H1 (cell line): ENCODE measurements around the gene R3HDM2. TPM values are rescaled to one million over a fixed set of nuclear protein-coding genes. Genes with fewer than 3 reads are reported as not detected.

Experiments
- CTCF ChIA-PET: fragments of 300-600 bp; sonication (Branson Sonifier 250); formaldehyde crosslinking; loops from one replicate; lab custom pipeline; 2021; ENCODE audit not compliant: partially characterized antibody; lab: Charles Lee
- POLR2A ChIA-PET: fragments of 300-600 bp; sonication (Branson Sonifier 250); formaldehyde crosslinking; loops from one replicate; lab custom pipeline; 2021; ENCODE audit warnings: inconsistent platforms; ENCODE audit not compliant: partially characterized antibody; lab: Charles Lee
- DNase-seq, 2 experiments: peaks; one replicate each; pipeline versions ENCODE4 v3.0.0 to v3.0.0-alpha.2; 2010 to 2022; ENCODE audit warnings: low spot score in 2 of 2, low read depth in 1 of 2, mixed read lengths in 1 of 2
- FAIRE-seq: peaks from 2 replicates; lab custom pipeline; 2011; peaks lifted over from hg19 to GRCh38; lab: Jason Lieb, UNC
- H2AFZ ChIP-seq: 2 replicates; pipeline ENCODE4 v1.8.1; 2012; ENCODE audit warnings: low read length, inconsistent platforms
- H2AK5ac ChIP-seq: 2 replicates; pipeline ENCODE4 v1.6.1; 2013; ENCODE audit warnings: low read depth, low read length
- H2BK120ac ChIP-seq: replicated peaks from 2 replicates; pipeline ENCODE3; 2013; ENCODE audit warnings: low read depth, low read length, inconsistent platforms
- H2BK12ac ChIP-seq: 2 replicates; pipeline ENCODE4 v1.6.1; 2013; ENCODE audit warnings: low read depth, low read length
- H2BK15ac ChIP-seq: 2 replicates; pipeline ENCODE4 v1.6.1; 2013; ENCODE audit warnings: low read length
- H2BK20ac ChIP-seq: 2 replicates; pipeline ENCODE4 v1.6.1; 2013; ENCODE audit warnings: low read length
- H2BK5ac ChIP-seq: 2 replicates; pipeline ENCODE4 v1.6.1; 2013; ENCODE audit warnings: low read depth, low read length
- H3K14ac ChIP-seq: 2 replicates; pipeline ENCODE4 v1.6.1; 2013; ENCODE audit warnings: inconsistent platforms; ENCODE audit not compliant: insufficient read length
- H3K18ac ChIP-seq: 2 replicates; pipeline ENCODE4 v1.6.1; 2013; ENCODE audit warnings: low read length; ENCODE audit errors: extremely low read depth
- H3K23ac ChIP-seq: 2 replicates; pipeline ENCODE4 v1.6.1; 2013; ENCODE audit warnings: inconsistent platforms; ENCODE audit not compliant: insufficient read length
- H3K23me2 ChIP-seq: 2 replicates; pipeline ENCODE4 v1.6.1; 2013; ENCODE audit warnings: low read depth, low read length
- H3K27ac ChIP-seq: 2 replicates; pipeline ENCODE4 v1.6.1; 2011; ENCODE audit warnings: low read depth, low read length, inconsistent platforms
- H3K27me3 ChIP-seq, 4 experiments: replicated peaks in 1 of 4; 1 replicate in 1 of 4; 2 replicates in 3 of 4; pipeline versions ENCODE4 v1.6.1 to v1.8.1; 2011 to 2013; ENCODE audit warnings: low read length in 3 of 4, mild to moderate bottlenecking in 3 of 4, inconsistent platforms in 2 of 4, mixed read lengths in 2 of 4, moderate library complexity in 1 of 4; ENCODE audit not compliant: control insufficient read depth in 3 of 4, insufficient read depth in 3 of 4; ENCODE audit errors: extremely low read depth in 1 of 4
- H3K36me3 ChIP-seq, 4 experiments: 2 replicates each; pipeline versions ENCODE4 v1.6.1 to v1.8.1; 2011 to 2013; ENCODE audit warnings: mild to moderate bottlenecking in 4 of 4, low read length in 3 of 4, moderate library complexity in 2 of 4, control low read depth in 1 of 4, inconsistent platforms in 1 of 4; ENCODE audit not compliant: insufficient read depth in 4 of 4, control insufficient read depth in 2 of 4
- H3K4ac ChIP-seq: replicated peaks from 2 replicates; pipeline ENCODE3; 2013; ENCODE audit warnings: low read length, low read depth, mixed read lengths, inconsistent platforms; ENCODE audit not compliant: insufficient read length
- H3K4me1 ChIP-seq, 4 experiments: replicated peaks in 1 of 4; 1 replicate in 1 of 4; 2 replicates in 3 of 4; pipeline versions ENCODE4 v1.6.1 to v1.8.1; 2011 to 2013; ENCODE audit warnings: low read length in 3 of 4, inconsistent platforms in 2 of 4, mixed read lengths in 1 of 4; ENCODE audit not compliant: insufficient read depth in 4 of 4, control insufficient read depth in 3 of 4
- H3K4me2 ChIP-seq, 2 experiments: 2 replicates each; pipeline versions ENCODE4 v1.6.1 to v1.8.1; 2011 to 2013; ENCODE audit warnings: low read depth in 2 of 2, low read length in 2 of 2, control low read depth in 1 of 2, inconsistent platforms in 1 of 2, mild to moderate bottlenecking in 1 of 2; ENCODE audit not compliant: insufficient read depth in 1 of 2
- H3K4me3 ChIP-seq, 4 experiments: fragments of 200-600, 300-600 bp in 1 of 4; sonication (generic), shearing (Covaris generic), sonication (Bioruptor Twin) in 1 of 4; 2 replicates each; pipeline versions ENCODE4 v1.5.1 to v1.8.1; 2011 to 2016; ENCODE audit warnings: low read length in 4 of 4, low read depth in 3 of 4, control low read depth in 2 of 4, inconsistent platforms in 2 of 4, mild to moderate bottlenecking in 2 of 4, mixed read lengths in 1 of 4, moderate library complexity in 1 of 4; ENCODE audit not compliant: insufficient read depth in 2 of 4; ENCODE audit errors: extremely low read depth in 1 of 4
- H3K56ac ChIP-seq: replicated peaks from 2 replicates; pipeline ENCODE3; 2013; ENCODE audit warnings: low read depth, mild to moderate bottlenecking, mixed read lengths, low read length, inconsistent platforms; ENCODE audit not compliant: insufficient read length
- H3K79me1 ChIP-seq: 2 replicates; pipeline ENCODE4 v1.6.1; 2013; ENCODE audit warnings: low read depth, low read length, control low read depth
- H3K79me2 ChIP-seq, 2 experiments: 2 replicates each; pipeline versions ENCODE4 v1.6.1 to v1.8.1; 2012 to 2013; ENCODE audit warnings: low read length in 2 of 2, mild to moderate bottlenecking in 2 of 2, inconsistent platforms in 1 of 2; ENCODE audit not compliant: insufficient read depth in 2 of 2, control insufficient read depth in 1 of 2
- H3K9ac ChIP-seq, 4 experiments: replicated peaks in 1 of 4; 1 replicate in 1 of 4; 2 replicates in 3 of 4; pipeline versions ENCODE4 v1.6.1 to v1.8.1; 2011 to 2013; ENCODE audit warnings: low read depth in 3 of 4, low read length in 3 of 4, control low read depth in 2 of 4, mild to moderate bottlenecking in 2 of 4, moderate library complexity in 2 of 4, inconsistent platforms in 1 of 4; ENCODE audit errors: extremely low read depth in 1 of 4
- H3K9me3 ChIP-seq, 2 experiments: 2 replicates each; pipeline versions ENCODE4 v1.6.1 to v1.8.1; 2012 to 2013; ENCODE audit warnings: mild to moderate bottlenecking in 2 of 2, moderate library complexity in 2 of 2, control low read depth in 1 of 2, inconsistent platforms in 1 of 2, low read depth in 1 of 2, low read length in 1 of 2, mixed read lengths in 1 of 2; ENCODE audit not compliant: insufficient read depth in 2 of 2
- H4K20me1 ChIP-seq, 2 experiments: replicated peaks in 1 of 2; 2 replicates each; pipeline versions ENCODE3 to v1.8.1; 2011 to 2013; ENCODE audit warnings: inconsistent platforms in 2 of 2, low read length in 2 of 2, mild to moderate bottlenecking in 1 of 2; ENCODE audit not compliant: insufficient read depth in 2 of 2, control insufficient read depth in 1 of 2
- H4K5ac ChIP-seq: 2 replicates; pipeline ENCODE4 v1.6.1; 2013; ENCODE audit warnings: low read length, low read depth, mixed read lengths, inconsistent platforms; ENCODE audit not compliant: insufficient read length
- H4K8ac ChIP-seq: 2 replicates; pipeline ENCODE4 v1.8.0; 2013; ENCODE audit warnings: mild to moderate bottlenecking, moderate library complexity, low read length, inconsistent platforms; ENCODE audit not compliant: insufficient read depth; ENCODE audit errors: extremely low read depth
- H4K91ac ChIP-seq: replicated peaks from 2 replicates; pipeline ENCODE3; 2013; ENCODE audit warnings: low read length, mixed read lengths, inconsistent platforms; ENCODE audit not compliant: insufficient read length
- RAD21 ChIP-seq, 2 experiments: IDR thresholded peaks in 1 of 2; conservative IDR thresholded peaks in 1 of 2; 2 replicates each; pipeline ENCODE4 v1.6.1; 2011; ENCODE audit warnings: low read depth in 2 of 2, low read length in 2 of 2, improper control_type of control experiment in 1 of 2, inconsistent platforms in 1 of 2, mild to moderate bottlenecking in 1 of 2, moderate library complexity in 1 of 2
- WGBS, 2 experiments: shearing (Covaris generic) in 1 of 2; methylation state at CpG; one replicate each; pipeline versions ENCODE4 v1.1.6 to v1.1.7; 2013 to 2015; ENCODE audit warnings: low lambda C conversion rate in 2 of 2, mixed read lengths in 2 of 2, inconsistent platforms in 1 of 2, low coverage in 1 of 2, missing lambda C conversion rate in 1 of 2; ENCODE audit not compliant: insufficient replicate concordance in 2 of 2, insufficient coverage in 1 of 2, insufficient read length in 1 of 2; ENCODE audit errors: extremely low coverage in 1 of 2, missing lambda C conversion rate in 1 of 2; 5-methylcytosine and 5-hydroxymethylcytosine counted together
- polyA plus RNA-seq, 7 experiments: library from polyadenylated mRNA; depleted of rRNA in 3 of 7; stranded (reverse) in 5 of 7; unstranded in 2 of 7; fragments of >200 nt in 5 of 7; fragments of 200-250 nt in 2 of 7; gene quantifications; 1 replicate in 5 of 7; 2 replicates in 1 of 7; 4 replicates in 1 of 7; pipeline versions ENCODE4 v1.2.1 to v1.2.3, GENCODE V29; 2011 to 2013; ENCODE audit warnings: missing spikeins in 2 of 7, mixed read lengths in 2 of 7
- total RNA-seq: library from RNA; stranded (reverse); fragmentation: NEBNext Ultra II Directional; extraction: Animal tissue kit (Norgen Biotek cat#: 25700); gene quantifications from 2 replicates; pipeline ENCODE4 v1.2.1, GENCODE V29; 2021

Gene R3HDM2
- total and polyA plus RNA-seq, 2 of the 8 experiments (the other 6 are each of a cell fraction or from before 2014, with no cell fraction given): 25.6 to 27.0 TPM

GRCh38 chr12:57451233-57451778, 20.5 kb upstream of the R3HDM2 start:
- H3K23ac ChIP-seq: no peak overlapping the region
- no peaks in the 10 kb centered on the region for H3K36me3 ChIP-seq
- no peaks in the 10 kb centered on the region for H3K27me3 ChIP-seq
- no peak overlapping the region for H3K18ac ChIP-seq
- no peak for FAIRE-seq
- H4K91ac ChIP-seq: no peak overlapping the region
- no peak overlapping the region for H2AK5ac ChIP-seq
- H3K9ac ChIP-seq: no peak overlapping the region
- no peaks in the 10 kb centered on the region for H3K9me3 ChIP-seq
- H4K20me1 ChIP-seq: no peaks in the 10 kb centered on the region
- DNase-seq: no peak
- H2BK120ac ChIP-seq: no peak overlapping the region
- no peak overlapping the region for H2BK15ac ChIP-seq
- no peak overlapping the region; the same call in 1 of the 2 replicates for H2BK12ac ChIP-seq
- no peak overlapping the region for H3K27ac ChIP-seq
- 91% methylated on average over 6 of the region's 6 CpGs; no CpG with 5 or more reads in 1 of the 2 experiments for WGBS, 2 experiments
- H3K79me2 ChIP-seq: no peaks in the 10 kb centered on the region; a peak in 1 of 4 replicates
- H2AFZ ChIP-seq: no peak overlapping the region
- CTCF ChIA-PET: interaction anchor here (0.5 to 18.5 kb wide), 27 partner anchors 8 to 386 kb away, joined by 3 to 478 read pairs (median 9); partner anchors contain the start of genes ARHGAP9, GLI1, INHBC and MARS1
- H3K4me3 ChIP-seq: no peak overlapping the region
- POLR2A ChIA-PET: interaction anchor here (5.1 to 11.2 kb wide), 2 partner anchors 19 to 109 kb away, joined by 31 to 168 read pairs; partner anchors contain the start of genes INHBC and R3HDM2
- H2BK20ac ChIP-seq: no peak overlapping the region
- TF ChIP-seq RAD21 (IDR thresholded peaks at IDR 0.05 in 1 of 2, conservative IDR thresholded peaks at IDR 0.05 in 1 of 2; ENCODE audit: low read depth in 2 of 2, low read length in 2 of 2): no peak
- TF ChIP-seq, all 59 proteins: peak for 0
- H3K79me1 ChIP-seq: no peaks in the 10 kb centered on the region
- peaks cover 9% of the 10 kb centered on the region for H3K23me2 ChIP-seq
- no peak overlapping the region for H4K5ac ChIP-seq
- no peak overlapping the region for H3K14ac ChIP-seq
- no peak overlapping the region for H3K4me2 ChIP-seq
- no peak overlapping the region for H3K4ac ChIP-seq
- peaks cover 0 to 23% (median 13%) of the 10 kb centered on the region in 4 experiments; a peak in 6 of 7 replicates for H3K4me1 ChIP-seq
- H3K56ac ChIP-seq: no peak overlapping the region
- no peak overlapping the region for H4K8ac ChIP-seq
- no peak overlapping the region for H2BK5ac ChIP-seq
